Measurements from ENCODE around the gene CLEC3B. TPM values are rescaled to one million over a fixed set of nuclear protein-coding genes. Genes with fewer than 3 reads are reported as not detected.

Gene CLEC3B
- polyA plus RNA-seq, 1 experiment, result 22.3 TPM

DNA sequence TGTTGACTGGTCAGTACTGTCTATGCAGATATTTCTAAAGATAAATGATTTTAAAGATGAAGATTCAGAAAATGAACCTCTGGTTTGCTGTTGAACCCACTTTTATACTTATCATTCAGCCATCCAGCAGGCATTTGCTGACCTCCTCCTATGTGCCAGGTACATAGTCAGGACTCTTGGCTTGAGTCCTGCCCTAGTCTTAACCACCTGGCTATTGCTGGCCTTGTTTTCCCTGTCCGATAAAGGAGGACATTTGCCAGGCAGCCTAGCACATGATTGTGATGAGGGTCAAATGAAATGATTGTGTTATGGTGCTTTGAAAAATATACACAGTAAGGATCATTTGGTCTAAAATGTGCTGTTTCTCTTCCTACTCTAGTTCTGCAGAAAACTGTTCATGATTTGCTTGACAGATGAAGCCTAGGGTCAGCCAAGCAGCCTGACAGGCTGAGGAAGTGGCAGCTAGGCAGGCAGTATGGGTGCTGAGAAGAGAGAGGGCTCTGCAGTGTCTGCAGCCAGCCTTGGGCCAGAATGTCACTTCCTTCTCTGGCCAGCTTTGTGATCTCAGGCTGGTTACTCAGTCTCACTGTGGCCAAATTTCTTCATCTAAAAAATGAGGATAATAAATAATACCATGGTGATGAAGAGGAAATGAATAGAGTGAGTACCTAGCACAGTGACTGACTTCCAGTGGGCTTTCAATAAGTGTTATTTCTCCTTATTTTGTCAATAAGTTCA is 36.3 kb upstream of the CLEC3B start:
- H3K27me3 ChIP-seq (ENCODE audit: control insufficient read depth, insufficient read depth, low read length), result no peaks in the 10 kb centered on the region
- H3K4me3 ChIP-seq (ENCODE audit: low read depth, low read length), result no peak overlapping the region
- H3K36me3 ChIP-seq (ENCODE audit: control insufficient read depth, insufficient read depth, low read length), result peaks cover 9% of the 10 kb centered on the region
- CTCF ChIA-PET, result interaction anchor here (0.7 to 3.2 kb wide), 2 partner anchors 13 to 17 kb away, joined by 3 to 14 read pairs; partner anchors contain the start of genes EXOSC7 and ZDHHC3
- DNase-seq (ENCODE audit: low read depth), result no peak
- POLR2A ChIA-PET, result no interaction called here
- TF ChIP-seq, protein P1, sequence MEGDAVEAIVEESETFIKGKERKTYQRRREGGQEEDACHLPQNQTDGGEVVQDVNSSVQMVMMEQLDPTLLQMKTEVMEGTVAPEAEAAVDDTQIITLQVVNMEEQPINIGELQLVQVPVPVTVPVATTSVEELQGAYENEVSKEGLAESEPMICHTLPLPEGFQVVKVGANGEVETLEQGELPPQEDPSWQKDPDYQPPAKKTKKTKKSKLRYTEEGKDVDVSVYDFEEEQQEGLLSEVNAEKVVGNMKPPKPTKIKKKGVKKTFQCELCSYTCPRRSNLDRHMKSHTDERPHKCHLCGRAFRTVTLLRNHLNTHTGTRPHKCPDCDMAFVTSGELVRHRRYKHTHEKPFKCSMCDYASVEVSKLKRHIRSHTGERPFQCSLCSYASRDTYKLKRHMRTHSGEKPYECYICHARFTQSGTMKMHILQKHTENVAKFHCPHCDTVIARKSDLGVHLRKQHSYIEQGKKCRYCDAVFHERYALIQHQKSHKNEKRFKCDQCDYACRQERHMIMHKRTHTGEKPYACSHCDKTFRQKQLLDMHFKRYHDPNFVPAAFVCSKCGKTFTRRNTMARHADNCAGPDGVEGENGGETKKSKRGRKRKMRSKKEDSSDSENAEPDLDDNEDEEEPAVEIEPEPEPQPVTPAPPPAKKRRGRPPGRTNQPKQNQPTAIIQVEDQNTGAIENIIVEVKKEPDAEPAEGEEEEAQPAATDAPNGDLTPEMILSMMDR (IDR thresholded peaks at IDR 0.05; ENCODE audit: insufficient read depth, low read depth, low read length), result no peak

DNA sequence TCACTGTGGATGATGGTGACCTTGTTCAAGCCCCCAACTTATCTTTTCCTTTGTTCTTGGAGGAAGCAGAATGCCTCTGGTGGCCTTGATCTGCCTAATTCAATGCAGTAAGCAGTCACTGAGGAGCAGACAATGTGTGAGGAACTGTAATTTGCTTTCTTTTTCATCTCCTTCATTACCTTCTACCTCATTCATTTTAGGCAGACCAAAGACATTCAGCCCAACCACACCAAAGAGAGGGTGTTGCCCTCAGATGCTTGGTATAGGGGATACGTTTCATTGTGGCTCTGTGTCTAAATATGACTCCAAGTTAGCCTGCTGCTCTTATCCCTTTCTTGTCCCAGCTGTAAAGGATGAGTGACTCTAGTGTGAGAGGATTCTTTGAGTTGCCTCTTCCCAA is 34.8 kb upstream of the CLEC3B start:
- Histone ChIP-seq H3K4me3 (ENCODE audit: low read depth, low read length) (no peak overlapping the region), H3K27me3 (ENCODE audit: control insufficient read depth, insufficient read depth, low read length) (no peaks in the 10 kb centered on the region), H3K36me3 (ENCODE audit: control insufficient read depth, insufficient read depth, low read length) (peaks cover 9% of the 10 kb centered on the region)
- CTCF ChIA-PET, result interaction anchor here (1.5 to 1.8 kb wide), 3 partner anchors 8 to 20 kb away, joined by 5 to 8 read pairs (median 7); no protein-coding TSS in a partner anchor
- TF ChIP-seq, protein P1 (IDR thresholded peaks at IDR 0.05; ENCODE audit: insufficient read depth, low read depth, low read length), result no peak
- POLR2A ChIA-PET, result no interaction called here
- no peak for DNase-seq (ENCODE audit: low read depth)

DNA sequence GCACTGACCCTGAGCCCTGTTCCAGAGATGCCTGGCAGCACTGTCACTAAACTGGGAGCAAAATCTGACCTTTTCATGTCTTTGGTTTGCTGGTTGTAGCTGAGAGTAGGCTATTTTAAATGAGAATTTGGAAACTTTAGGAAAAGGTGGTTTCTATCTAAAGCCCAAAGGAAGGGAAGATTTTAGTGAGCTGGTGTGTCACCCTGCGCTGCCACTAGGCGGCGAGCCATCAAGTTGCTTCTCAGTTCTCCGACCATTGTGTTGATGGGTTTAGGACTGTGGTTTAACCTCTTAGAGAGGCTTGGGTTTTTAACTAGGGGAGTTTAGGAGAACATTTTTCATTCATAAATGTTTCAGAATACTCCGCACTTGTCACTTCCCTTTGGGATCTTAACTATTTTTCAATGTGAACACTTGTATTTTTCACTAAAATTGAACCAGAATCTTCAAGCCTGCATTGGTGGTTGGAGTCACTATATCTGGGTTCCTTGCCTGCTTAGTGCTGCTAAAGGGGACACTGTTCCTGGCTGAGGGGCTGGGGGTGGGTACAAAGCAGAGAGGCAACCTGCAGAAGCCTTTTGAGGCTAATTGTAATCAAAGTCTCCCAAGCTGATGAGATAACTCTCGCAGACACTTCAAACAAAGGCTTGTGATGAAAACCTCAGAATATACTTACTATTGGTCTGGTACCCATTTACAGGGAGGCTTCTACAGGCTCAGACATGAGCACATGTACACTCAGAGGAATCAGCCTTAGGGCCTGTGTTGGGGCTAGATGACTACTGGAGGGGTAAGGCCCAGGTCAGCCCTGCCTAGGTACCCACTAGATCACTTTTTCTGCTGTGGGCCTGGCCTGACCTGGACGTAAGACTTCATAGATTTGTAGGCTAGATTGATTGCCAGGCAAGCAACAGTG is 33.3 kb upstream of the CLEC3B start:
- DNase-seq (ENCODE audit: low read depth), result no peak

DNA sequence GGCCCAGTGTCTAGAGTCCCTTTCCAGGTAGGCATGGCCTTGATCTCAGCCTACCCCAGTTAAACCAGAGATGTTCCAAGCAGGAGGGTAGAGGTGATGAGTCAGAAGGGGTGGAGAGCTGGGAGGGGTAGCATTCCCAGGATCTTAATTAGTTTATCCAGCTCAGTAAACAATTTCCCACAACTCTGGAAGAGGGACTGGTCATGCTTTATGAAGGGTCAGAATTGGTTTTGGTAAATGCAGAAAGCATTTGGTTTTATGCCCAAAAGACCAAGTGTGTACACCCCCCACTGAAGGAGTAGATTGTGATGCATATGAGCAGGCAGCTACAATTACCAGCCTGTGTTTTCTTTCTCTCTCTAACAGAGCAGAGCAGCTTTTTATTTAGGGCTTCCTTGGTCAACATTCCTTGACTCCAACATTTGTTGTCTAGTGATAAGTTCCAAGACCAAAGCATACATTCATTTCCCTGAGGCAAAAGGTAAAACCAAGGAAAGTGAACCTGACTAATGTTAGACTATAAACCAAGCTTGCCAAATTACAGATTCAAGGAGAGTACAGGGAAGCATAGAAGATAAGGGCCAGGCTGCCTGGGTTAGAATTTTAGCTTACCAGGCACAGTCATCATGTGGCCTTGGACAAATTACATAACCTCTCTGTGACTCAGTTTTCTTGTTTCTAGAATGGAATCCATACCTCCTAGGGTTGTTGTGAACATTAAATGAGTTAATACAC is 32.5 kb upstream of the CLEC3B start:
- TF ChIP-seq, protein P1 (IDR thresholded peaks at IDR 0.05; ENCODE audit: insufficient read depth, low read depth, low read length), result no peak
- Histone ChIP-seq H3K36me3 (ENCODE audit: control insufficient read depth, insufficient read depth, low read length) (peaks cover 16% of the 10 kb centered on the region), H3K27me3 (ENCODE audit: control insufficient read depth, insufficient read depth, low read length) (no peaks in the 10 kb centered on the region), H3K4me3 (ENCODE audit: low read depth, low read length) (no peak overlapping the region)
- ChIA-PET CTCF (interaction anchor here (0.6 to 2.2 kb wide), 15 partner anchors 11 to 514 kb away, joined by 3 to 13 read pairs (median 4); partner anchors contain the start of genes EXOSC7 and ZDHHC3), POLR2A (no interaction called here)
- DNase-seq (ENCODE audit: low read depth), result peak; percentile 78

More for the DNA sequence above, 33.3 kb upstream of the CLEC3B start:
- Histone ChIP-seq H3K4me3 (ENCODE audit: low read depth, low read length) (no peak overlapping the region), H3K36me3 (ENCODE audit: control insufficient read depth, insufficient read depth, low read length) (peaks cover 16% of the 10 kb centered on the region), H3K27me3 (ENCODE audit: control insufficient read depth, insufficient read depth, low read length) (no peaks in the 10 kb centered on the region)
- ChIA-PET POLR2A (no interaction called here), CTCF (interaction anchor here (0.7 to 2.2 kb wide), 16 partner anchors 8 to 100 kb away, joined by 3 to 13 read pairs (median 4); partner anchors contain the start of genes EXOSC7 and ZDHHC3)
- TF ChIP-seq, protein P1 (IDR thresholded peaks at IDR 0.05; ENCODE audit: insufficient read depth, low read depth, low read length), result peak; percentile 72

All from BJ (cell line).